HFF-Myc (cell line): ENCODE measurements around the gene PLEKHA5.
"Not testable (repeated sequence)": the region's sequence is repeated elsewhere in the genome, so short reads cannot be mapped to it uniquely, and the experiment has no call there.

Source experiments
- DNase-seq: peaks from one replicate; pipeline ENCODE4 v3.0.0-alpha.2; 2011; ENCODE audit warnings: low read depth; ENCODE audit errors: extremely low read depth
- H3K4me3 ChIP-seq: replicated peaks from 2 replicates; pipeline ENCODE4 v1.5.1; 2011; ENCODE audit warnings: low read depth, mild to moderate bottlenecking, control low read depth, low read length
- TF ChIP-seq, protein P1 (sequence below): IDR thresholded peaks from 2 replicates; pipeline ENCODE4 v1.5.1; 2012; ENCODE audit warnings: mild to moderate bottlenecking, low read depth, low read length, control low read depth; ENCODE audit errors: missing control alignments

Gene PLEKHA5

DNA sequence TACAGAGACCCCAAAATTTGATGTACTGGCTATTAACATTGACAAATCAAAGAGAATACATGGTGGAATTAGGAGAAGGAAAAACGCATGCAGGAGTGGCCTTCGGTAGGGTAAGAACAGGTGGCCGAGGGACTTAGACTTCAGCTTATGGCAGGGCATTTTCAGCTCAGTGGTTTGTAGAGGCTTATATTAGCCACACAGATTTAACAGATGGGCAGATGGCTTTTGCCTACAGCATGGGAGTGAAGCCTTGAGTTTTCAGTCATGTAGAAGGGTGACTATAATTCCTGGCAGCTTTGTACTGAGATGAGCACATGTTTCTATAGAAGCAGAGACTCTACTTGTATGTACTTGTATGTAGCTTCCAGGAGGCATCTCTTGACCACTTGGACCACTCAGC, 40.9 kb upstream of the PLEKHA5 start:
- TF ChIP-seq, protein P1, sequence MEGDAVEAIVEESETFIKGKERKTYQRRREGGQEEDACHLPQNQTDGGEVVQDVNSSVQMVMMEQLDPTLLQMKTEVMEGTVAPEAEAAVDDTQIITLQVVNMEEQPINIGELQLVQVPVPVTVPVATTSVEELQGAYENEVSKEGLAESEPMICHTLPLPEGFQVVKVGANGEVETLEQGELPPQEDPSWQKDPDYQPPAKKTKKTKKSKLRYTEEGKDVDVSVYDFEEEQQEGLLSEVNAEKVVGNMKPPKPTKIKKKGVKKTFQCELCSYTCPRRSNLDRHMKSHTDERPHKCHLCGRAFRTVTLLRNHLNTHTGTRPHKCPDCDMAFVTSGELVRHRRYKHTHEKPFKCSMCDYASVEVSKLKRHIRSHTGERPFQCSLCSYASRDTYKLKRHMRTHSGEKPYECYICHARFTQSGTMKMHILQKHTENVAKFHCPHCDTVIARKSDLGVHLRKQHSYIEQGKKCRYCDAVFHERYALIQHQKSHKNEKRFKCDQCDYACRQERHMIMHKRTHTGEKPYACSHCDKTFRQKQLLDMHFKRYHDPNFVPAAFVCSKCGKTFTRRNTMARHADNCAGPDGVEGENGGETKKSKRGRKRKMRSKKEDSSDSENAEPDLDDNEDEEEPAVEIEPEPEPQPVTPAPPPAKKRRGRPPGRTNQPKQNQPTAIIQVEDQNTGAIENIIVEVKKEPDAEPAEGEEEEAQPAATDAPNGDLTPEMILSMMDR: no peak
- H3K4me3 ChIP-seq: no peak overlapping the region
- no peak for DNase-seq

DNA sequence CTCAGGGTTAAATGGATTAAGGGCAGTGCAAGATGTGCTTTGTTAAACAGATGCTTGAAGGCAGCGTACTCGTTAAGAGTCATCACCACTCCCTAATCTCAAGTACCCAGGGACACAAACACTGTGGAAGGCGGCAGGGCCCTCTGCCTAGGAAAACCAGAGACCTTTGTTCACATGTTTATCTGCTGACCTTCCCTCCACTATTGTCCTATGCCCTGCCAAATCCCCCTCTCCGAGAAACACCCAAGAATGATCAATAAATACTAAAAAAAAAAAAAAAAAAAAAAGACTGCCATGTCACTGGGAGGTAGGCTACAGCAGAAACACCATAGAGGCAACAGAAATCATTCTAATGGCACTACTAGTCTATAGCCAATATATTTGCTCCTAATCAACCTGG, 37.1 kb upstream of the PLEKHA5 start:
- not testable (repeated sequence) for H3K4me3 ChIP-seq, DNase-seq

DNA sequence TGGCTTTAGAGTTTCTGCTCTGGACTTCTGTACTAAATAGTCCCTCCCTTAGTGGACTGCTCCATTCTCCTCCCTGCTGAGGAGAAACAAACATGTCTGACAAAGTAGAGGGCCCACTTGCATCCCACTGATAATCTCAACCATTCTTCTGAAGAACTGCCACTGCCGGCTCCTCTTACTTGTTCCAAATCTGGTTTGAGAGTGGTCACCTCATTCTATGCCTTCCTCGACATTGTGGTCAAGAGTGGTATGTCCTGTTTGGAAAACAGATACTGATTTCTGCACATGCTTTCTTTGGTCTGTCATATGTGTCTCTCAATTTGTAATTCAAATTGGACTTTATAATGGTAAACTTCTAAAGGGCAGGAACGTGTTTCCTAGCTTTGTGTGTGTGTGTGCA, 36.3 kb upstream of the PLEKHA5 start:
- H3K4me3 ChIP-seq: no peak overlapping the region
- DNase-seq: no peak
- TF ChIP-seq, protein P1: no peak

DNA sequence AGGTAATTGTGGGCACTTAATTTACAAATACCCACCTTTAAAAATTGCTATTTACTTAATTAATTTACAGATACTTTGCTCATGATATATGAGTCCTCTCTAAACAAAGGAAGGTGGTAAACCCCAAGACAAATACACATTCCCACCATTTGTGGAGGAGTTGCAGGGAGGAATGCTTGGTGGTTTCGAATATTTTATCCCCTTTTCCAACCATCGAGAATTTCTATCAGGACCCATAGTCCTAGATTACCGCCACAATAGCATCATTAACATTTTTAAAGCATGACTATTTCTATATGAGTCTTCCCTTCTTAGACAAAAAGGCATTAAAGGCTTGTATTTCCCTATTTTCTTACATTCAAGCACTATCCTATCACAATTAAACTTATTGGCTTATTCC, 34.2 kb upstream of the PLEKHA5 start:
- H3K4me3 ChIP-seq: no peak overlapping the region
- TF ChIP-seq, protein P1: no peak
- no peak for DNase-seq

DNA sequence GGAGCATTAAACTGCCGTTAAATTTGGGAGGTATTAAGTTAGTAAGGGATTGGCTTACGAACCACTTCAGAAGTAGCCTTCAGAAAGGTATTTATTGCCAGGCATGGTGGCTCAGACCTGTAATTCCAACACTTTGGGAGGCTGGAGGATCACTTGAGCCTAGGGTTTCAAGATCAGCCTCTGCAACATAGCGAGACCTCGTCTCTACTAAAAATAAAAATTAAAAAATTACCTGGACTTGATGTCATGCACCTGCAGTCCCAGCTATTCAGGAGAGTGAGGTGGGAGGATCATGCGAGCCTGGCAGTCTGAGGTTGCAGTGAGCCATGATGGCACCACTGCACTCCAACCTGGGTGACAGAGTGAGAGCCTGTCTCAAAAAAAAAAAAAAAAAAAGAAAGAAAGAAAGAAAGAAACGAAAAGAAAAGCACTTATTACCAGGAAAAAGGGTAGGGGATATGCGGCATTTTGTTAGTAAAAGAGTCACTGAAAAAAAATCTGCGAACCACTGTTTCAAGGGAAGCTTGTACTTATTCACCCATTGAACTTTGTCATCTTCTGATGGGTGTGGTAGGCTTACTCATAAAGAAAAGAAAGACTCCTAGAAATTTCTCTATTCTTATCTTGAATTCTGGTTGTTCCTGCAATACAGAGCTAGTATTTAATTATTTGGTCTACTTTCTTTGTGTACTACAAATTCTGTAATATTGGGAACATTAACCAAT, 33.6 kb upstream of the PLEKHA5 start:
- no peak for DNase-seq
- TF ChIP-seq, protein P1: no peak
- no peak overlapping the region for H3K4me3 ChIP-seq

DNA sequence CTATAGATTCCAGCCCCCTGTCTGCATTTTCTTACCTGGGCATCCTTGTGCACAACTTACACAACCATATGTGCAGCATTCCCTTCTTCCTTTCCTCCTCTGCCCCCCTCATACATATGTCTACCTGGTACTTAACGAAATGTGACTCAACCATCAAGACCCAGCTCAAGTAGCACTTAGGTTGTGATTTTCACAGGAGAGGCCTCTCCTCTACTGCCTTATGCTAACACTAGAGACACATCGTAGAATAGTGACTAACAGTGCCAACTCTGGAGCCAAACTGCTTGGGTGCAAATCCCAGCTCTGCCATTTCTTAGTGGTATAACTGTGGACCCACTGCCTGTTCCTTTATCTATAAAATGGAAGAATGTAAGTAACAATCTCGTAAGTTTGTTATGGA, 24.1 kb upstream of the PLEKHA5 start:
- TF ChIP-seq, protein P1: no peak

DNA sequence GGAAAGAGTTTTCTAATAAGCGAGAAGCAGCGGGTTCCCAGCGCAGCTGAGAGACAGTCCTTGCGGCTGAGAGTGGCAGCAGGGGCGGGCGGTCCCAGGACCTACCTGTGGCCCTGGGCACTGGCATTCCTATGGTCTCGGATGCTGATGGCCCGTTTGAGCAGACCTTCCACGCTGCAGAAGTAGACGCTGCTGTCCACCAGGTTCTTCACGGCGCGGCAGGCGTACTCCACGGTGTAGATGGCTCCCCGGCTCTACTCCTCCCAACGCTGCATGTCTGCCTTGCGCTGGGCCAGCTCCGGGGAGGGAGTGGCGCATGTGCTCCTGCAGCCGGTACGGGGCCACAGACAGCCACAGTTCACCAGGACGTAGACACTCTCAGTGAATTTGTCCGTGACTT, 21.8 kb upstream of the PLEKHA5 start:
- TF ChIP-seq, protein P1: no peak
- no peak for DNase-seq
- H3K4me3 ChIP-seq: no peak overlapping the region

More for the DNA sequence above, 24.1 kb upstream of the PLEKHA5 start:
- no peak for DNase-seq
- no peak overlapping the region for H3K4me3 ChIP-seq
